HG03558 (cell line): Measurements from ENCODE around the gene AGBL5.

Source experiments
- ATAC-seq: cut with Tn5 transposase; IDR thresholded peaks from one replicate; pipeline ENCODE4 v1.9.1; 2021; ENCODE audit warnings: moderate number of reproducible peaks; ENCODE audit not compliant: unreplicated experiment; ENCODE audit errors: extremely low read depth

Gene AGBL5

GRCh38 chr2:27049422-27050280, 1.8 kb upstream of the AGBL5 start:
- ATAC-seq: no peak

- peak; percentile 31 for ATAC-seq
Observed at GRCh38 chr2:27050281-27050995, 1.0 kb upstream of the AGBL5 start.

GRCh38 chr2:27051902-27052645, 606 bp downstream of the AGBL5 start:
- no peak for ATAC-seq

- no peak for ATAC-seq
Observed at GRCh38 chr2:27053321-27053720, 1.9 kb downstream of the AGBL5 start.

GRCh38 chr2:27053776-27054175, 2.3 kb downstream of the AGBL5 start:
- no peak for ATAC-seq

GRCh38 chr2:27054721-27055120, 3.3 kb downstream of the AGBL5 start:
- no peak for ATAC-seq

- no peak for ATAC-seq
Observed at GRCh38 chr2:27057184-27057583, 5.7 kb downstream of the AGBL5 start.

GRCh38 chr2:27058210-27058609, 6.7 kb downstream of the AGBL5 start:
- ATAC-seq: no peak

- ATAC-seq: no peak
Observed at GRCh38 chr2:27059141-27059820, 7.8 kb downstream of the AGBL5 start.

GRCh38 chr2:27060323-27060722, 8.9 kb downstream of the AGBL5 start:
- no peak for ATAC-seq

- no peak for ATAC-seq
Observed at GRCh38 chr2:27065128-27065527, 13.7 kb downstream of the AGBL5 start.

GRCh38 chr2:27067385-27067784, 15.9 kb downstream of the AGBL5 start:
- no peak for ATAC-seq

GRCh38 chr2:27069436-27069835, 18.0 kb downstream of the AGBL5 start:
- no peak for ATAC-seq

GRCh38 chr2:27069961-27070618, 18.6 kb downstream of the AGBL5 start:
- ATAC-seq: no peak

- ATAC-seq: no peak
Observed at GRCh38 chr2:27070653-27071276, 19.3 kb downstream of the AGBL5 start.

GRCh38 chr2:27071277-27071989, 20.0 kb downstream of the AGBL5 start, which contains the start of gene OST4:
OST4 (minus strand) TSS chr2:27071654.
- peak; percentile 61 for ATAC-seq

GRCh38 chr2:27071990-27072830, 20.7 kb downstream of the AGBL5 start:
- ATAC-seq: peak; percentile 24

- no peak for ATAC-seq
Observed at GRCh38 chr2:27072920-27073319, 21.5 kb downstream of the AGBL5 start.
